Neuronal stem cell (in vitro differentiated cells): ENCODE measurements around the gene PSMF1.

Experiments
- DNase-seq: peaks from one replicate; pipeline ENCODE4 v3.0.0-alpha.2; 2013; ENCODE audit warnings: low spot score
- H2AFZ ChIP-seq: one replicate; pipeline ENCODE4 v1.6.1; 2013; ENCODE audit warnings: mild to moderate bottlenecking, low read length, inconsistent platforms
- H2AK5ac ChIP-seq: 2 replicates; pipeline ENCODE4 v1.6.1; 2013; ENCODE audit warnings: low read depth, mild to moderate bottlenecking, inconsistent platforms, low read length, moderate library complexity, mixed read lengths
- H2BK120ac ChIP-seq: 2 replicates; pipeline ENCODE4 v1.6.1; 2013; ENCODE audit warnings: low read depth, mild to moderate bottlenecking, inconsistent platforms, low read length, moderate library complexity, mixed read lengths
- H2BK12ac ChIP-seq: one replicate; pipeline ENCODE4 v1.6.1; 2013; ENCODE audit warnings: low read length, inconsistent platforms
- H2BK15ac ChIP-seq: 2 replicates; pipeline ENCODE4 v1.6.1; 2013; ENCODE audit warnings: mild to moderate bottlenecking, low read length, inconsistent platforms, mixed read lengths
- H2BK5ac ChIP-seq: one replicate; pipeline ENCODE4 v1.6.1; 2013; ENCODE audit warnings: inconsistent platforms, mild to moderate bottlenecking, low read length, moderate library complexity
- H3K14ac ChIP-seq: one replicate; pipeline ENCODE4 v1.6.1; 2013; ENCODE audit warnings: low read length, inconsistent platforms
- H3K18ac ChIP-seq: 2 replicates; pipeline ENCODE4 v1.6.1; 2013; ENCODE audit warnings: low read length, inconsistent platforms
- H3K23ac ChIP-seq: 2 replicates; pipeline ENCODE4 v1.6.1; 2013; ENCODE audit warnings: low read depth, mild to moderate bottlenecking, mixed read lengths, low read length, inconsistent platforms; ENCODE audit not compliant: poor library complexity
- H3K27ac ChIP-seq: replicated peaks from 3 replicates; pipeline ENCODE4 v1.5.1; 2013; ENCODE audit warnings: low read length, inconsistent platforms
- H3K27me3 ChIP-seq, 3 experiments: 2 replicates each; pipeline ENCODE4 v1.6.1; 2013; ENCODE audit warnings: low read length in 3 of 3, mild to moderate bottlenecking in 2 of 3, inconsistent platforms in 1 of 3, low read depth in 1 of 3, mixed read lengths in 1 of 3, moderate library complexity in 1 of 3; ENCODE audit not compliant: control insufficient read depth in 3 of 3, insufficient read depth in 3 of 3
- H3K36me3 ChIP-seq, 2 donors: replicated peaks in 1 of 2; 2 replicates each; pipeline ENCODE4 v1.6.1; 2013; ENCODE audit warnings: low read length in 2 of 2; ENCODE audit not compliant: control insufficient read depth in 2 of 2, insufficient read depth in 2 of 2
- H3K4ac ChIP-seq: 2 replicates; pipeline ENCODE4 v1.6.1; 2013; ENCODE audit warnings: inconsistent platforms, mild to moderate bottlenecking, low read length, moderate library complexity
- H3K4me1 ChIP-seq, 2 donors: 1 replicate in 1 of 2; 2 replicates in 1 of 2; pipeline ENCODE4 v1.6.1; 2013; ENCODE audit warnings: low read length in 2 of 2, low read depth in 1 of 2; ENCODE audit not compliant: control insufficient read depth in 2 of 2, insufficient read depth in 1 of 2
- H3K4me2 ChIP-seq: one replicate; pipeline ENCODE4 v1.6.1; 2013; ENCODE audit warnings: mild to moderate bottlenecking, low read length, inconsistent platforms; ENCODE audit not compliant: insufficient read depth, poor library complexity, severe bottlenecking
- H3K4me3 ChIP-seq, 2 donors: 2 replicates each; pipeline ENCODE4 v1.5.1; 2013; ENCODE audit warnings: low read length in 2 of 2, mild to moderate bottlenecking in 2 of 2, inconsistent platforms in 1 of 2, moderate library complexity in 1 of 2
- H3K79me1 ChIP-seq: one replicate; pipeline ENCODE4 v1.6.1; 2013; ENCODE audit warnings: low read depth, mild to moderate bottlenecking, inconsistent platforms, low read length, moderate library complexity
- H3K9ac ChIP-seq: one replicate; pipeline ENCODE4 v1.6.1; 2013; ENCODE audit warnings: mild to moderate bottlenecking, low read depth, low read length, inconsistent platforms; ENCODE audit not compliant: poor library complexity
- H3K9me3 ChIP-seq, 2 donors: replicated peaks in 1 of 2; 2 replicates each; pipeline versions ENCODE3 to v1.6.1; 2013; ENCODE audit warnings: low read length in 2 of 2, mild to moderate bottlenecking in 2 of 2, inconsistent platforms in 1 of 2, low read depth in 1 of 2, mixed read lengths in 1 of 2, moderate library complexity in 1 of 2; ENCODE audit not compliant: control insufficient read depth in 2 of 2, insufficient read depth in 1 of 2
- H4K8ac ChIP-seq: one replicate; pipeline ENCODE4 v1.6.1; 2013; ENCODE audit warnings: low read depth, mild to moderate bottlenecking, inconsistent platforms, low read length, moderate library complexity
- H4K91ac ChIP-seq: one replicate; pipeline ENCODE4 v1.6.1; 2013; ENCODE audit warnings: low read length, low read depth, mild to moderate bottlenecking, inconsistent platforms; ENCODE audit not compliant: poor library complexity
- WGBS, 2 donors: extraction: QIAGEN DNeasy Blood & Tissue Kit; methylation state at CpG; one replicate each; pipeline ENCODE4 v1.1.7; 2013; ENCODE audit warnings: missing lambda C conversion rate in 2 of 2, mixed read lengths in 1 of 2; ENCODE audit not compliant: insufficient read length in 2 of 2, insufficient replicate concordance in 1 of 2; ENCODE audit errors: extremely low coverage in 2 of 2; 5-methylcytosine and 5-hydroxymethylcytosine counted together

The PSMF1 gene

DNA sequence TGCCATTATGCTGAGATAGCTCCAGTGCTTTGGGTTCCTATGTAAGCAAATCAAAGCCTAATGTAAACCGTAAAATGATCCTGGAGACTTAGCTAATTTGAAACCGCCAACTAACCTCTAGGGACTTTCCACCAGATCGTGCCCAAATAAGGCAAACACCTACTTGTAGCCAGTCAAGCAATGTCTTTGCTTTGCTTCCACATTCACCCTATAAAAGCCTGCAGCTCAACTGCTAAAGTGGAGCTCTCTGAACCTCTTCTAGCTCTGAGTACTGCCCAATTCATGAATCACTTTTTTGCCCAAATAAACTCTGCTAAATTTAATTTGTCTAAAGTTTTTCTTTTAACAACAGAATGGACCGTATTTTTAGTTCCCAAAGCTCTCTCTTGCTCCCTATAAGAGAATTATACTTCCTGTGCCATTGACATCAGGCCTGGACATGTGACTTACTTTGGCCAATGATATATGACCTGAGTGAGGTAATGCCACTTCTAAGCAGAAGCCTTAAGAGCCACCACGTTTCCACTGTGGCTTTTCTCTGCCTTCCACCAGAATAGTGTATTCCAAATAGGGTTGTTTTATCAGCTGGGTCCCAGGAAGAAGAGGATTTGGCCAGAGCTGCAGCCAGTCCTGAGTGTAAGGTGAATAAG is 34.8 kb upstream of the PSMF1 start:
- no peak overlapping the region for H2AK5ac ChIP-seq
- DNase-seq: no peak

DNA sequence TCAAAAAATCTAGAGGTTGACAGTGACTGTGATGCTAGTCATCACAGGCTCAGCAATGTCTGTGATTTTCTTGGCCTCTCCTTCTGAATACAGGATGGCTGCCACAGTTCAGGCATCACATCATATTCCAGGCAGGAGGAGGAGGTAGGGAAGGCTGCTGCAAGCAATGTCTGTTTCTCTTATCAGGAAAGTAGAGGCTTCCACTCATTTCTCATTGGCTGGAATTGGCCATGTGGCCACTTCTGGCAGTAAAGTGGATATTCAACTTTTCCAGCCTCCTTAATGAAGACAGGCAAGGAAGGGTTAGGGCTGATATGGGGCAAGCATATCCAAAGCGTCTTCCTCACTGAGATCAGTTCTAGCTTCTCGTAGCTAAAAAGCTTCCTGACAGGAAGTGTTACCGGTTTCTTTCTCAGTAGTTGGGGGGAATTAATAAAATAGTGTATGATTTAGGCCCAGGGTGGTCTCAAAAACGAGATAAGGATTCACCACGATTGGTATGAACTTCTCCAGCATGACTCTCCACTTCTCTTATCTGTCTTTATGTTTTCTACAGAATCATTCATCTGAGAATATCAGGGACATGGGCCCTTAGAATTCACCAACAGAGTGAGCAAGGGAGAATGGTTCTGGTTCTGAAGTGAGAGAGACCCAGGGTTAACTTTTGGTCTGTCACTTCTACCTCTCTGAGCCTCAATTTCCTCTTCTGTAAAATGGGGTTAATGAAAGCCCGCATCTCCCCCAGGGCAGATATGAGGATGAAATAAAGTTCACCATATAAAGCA is 32.7 kb upstream of the PSMF1 start:
- H3K27ac ChIP-seq: no peak overlapping the region
- no peak overlapping the region for H4K8ac ChIP-seq
- H2AK5ac ChIP-seq: no peak overlapping the region
- H3K18ac ChIP-seq: no peak overlapping the region
- no peak overlapping the region for H2BK5ac ChIP-seq
- no peak overlapping the region for H4K91ac ChIP-seq
- peaks cover 3 to 8% of the 10 kb centered on the region in 2 donors for H3K9me3 ChIP-seq
- no peak overlapping the region for H2BK12ac ChIP-seq
- no peak for DNase-seq
- H3K23ac ChIP-seq: no peak overlapping the region
- no peak overlapping the region for H3K4ac ChIP-seq
- no CpG with 5 or more reads among the region's 6 CpGs for WGBS, 2 donors
- H2BK120ac ChIP-seq: no peak overlapping the region
- H3K27me3 ChIP-seq: no peaks in the 10 kb centered on the region
- no peak overlapping the region for H2AFZ ChIP-seq
- no peak overlapping the region for H2BK15ac ChIP-seq
- no peaks in the 10 kb centered on the region for H3K36me3 ChIP-seq
- H3K14ac ChIP-seq: no peak overlapping the region
- H3K4me3 ChIP-seq: no peak overlapping the region
- no peak overlapping the region for H3K9ac ChIP-seq
- no peaks in the 10 kb centered on the region for H3K79me1 ChIP-seq
- no peak overlapping the region for H3K4me2 ChIP-seq
- H3K4me1 ChIP-seq: peaks cover 0 to 5% of the 10 kb centered on the region in 2 donors

More for the DNA sequence above, 34.8 kb upstream of the PSMF1 start:
- H3K27me3 ChIP-seq: no peaks in the 10 kb centered on the region
- H3K36me3 ChIP-seq: no peaks in the 10 kb centered on the region
- no peak overlapping the region for H3K23ac ChIP-seq
- H3K14ac ChIP-seq: no peak overlapping the region
- H2AFZ ChIP-seq: no peak overlapping the region
- no peak overlapping the region for H2BK12ac ChIP-seq
- no peak overlapping the region for H2BK120ac ChIP-seq
- no peak overlapping the region for H3K27ac ChIP-seq
- no peak overlapping the region for H3K4me3 ChIP-seq
- H3K4me2 ChIP-seq: no peak overlapping the region
- H3K9ac ChIP-seq: no peak overlapping the region
- peaks cover 0 to 5% of the 10 kb centered on the region in 2 donors for H3K4me1 ChIP-seq
- no peaks in the 10 kb centered on the region for H3K79me1 ChIP-seq
- no peak overlapping the region for H3K18ac ChIP-seq
- H3K9me3 ChIP-seq: peaks cover 3 to 4% of the 10 kb centered on the region in 2 donors
- no CpG with 5 or more reads among the region's 5 CpGs for WGBS, 2 donors
- no peak overlapping the region for H2BK5ac ChIP-seq
- H4K8ac ChIP-seq: no peak overlapping the region
- no peak overlapping the region for H4K91ac ChIP-seq
- H2BK15ac ChIP-seq: no peak overlapping the region
- H3K4ac ChIP-seq: no peak overlapping the region

- no CpG with 5 or more reads among the region's 5 CpGs for WGBS, 2 donors
- no peak overlapping the region for H3K18ac ChIP-seq
- no peak overlapping the region for H3K23ac ChIP-seq
- H4K8ac ChIP-seq: no peak overlapping the region
- no peak overlapping the region for H2BK120ac ChIP-seq
- no peak overlapping the region for H3K9ac ChIP-seq
- no peaks in the 10 kb centered on the region for H3K36me3 ChIP-seq
- no peak overlapping the region for H3K14ac ChIP-seq
- H3K4me2 ChIP-seq: no peak overlapping the region
- H2BK15ac ChIP-seq: no peak overlapping the region
- no peak overlapping the region for H2BK5ac ChIP-seq
- H3K27me3 ChIP-seq: no peaks in the 10 kb centered on the region
- no peak overlapping the region for H3K27ac ChIP-seq
- no peak for DNase-seq
- peaks cover 3 to 8% of the 10 kb centered on the region in 2 donors for H3K9me3 ChIP-seq
- no peak overlapping the region for H2AFZ ChIP-seq
- H3K4me3 ChIP-seq: no peak overlapping the region
- H3K4ac ChIP-seq: no peak overlapping the region
- H4K91ac ChIP-seq: no peak overlapping the region
- no peaks in the 10 kb centered on the region for H3K79me1 ChIP-seq
- H2AK5ac ChIP-seq: no peak overlapping the region
- H2BK12ac ChIP-seq: no peak overlapping the region
- peaks cover 0 to 5% of the 10 kb centered on the region in 2 donors for H3K4me1 ChIP-seq
Measured at GRCh38 chr20:1086277-1087213, 31.9 kb upstream of the PSMF1 start.
